Mucosa of gallbladder (tissue), 1 donor: ENCODE results near the gene UCK2. TPM values are rescaled to one million over a fixed set of nuclear protein-coding genes. Genes with fewer than 3 reads are reported as not detected.

Experiments used
- DNase-seq: peaks from one replicate; pipeline ENCODE4 v3.0.0-alpha.2; 2020; ENCODE audit warnings: low spot score
- total RNA-seq: library from RNA; stranded (reverse); gene quantifications from one replicate; pipeline ENCODE4 v1.2.1, GENCODE V29; 2021
- donor health status: DM: no; HTN: no; CAD: no.

The UCK2 gene
- total RNA-seq, 1 donor from 2014 or later: 27.2 TPM

- no peak for DNase-seq
These were observed 27.8 kb downstream of the UCK2 start for GRCh38 chr1:165855010-165855838.

- DNase-seq: no peak
These were observed 28.6 kb downstream of the UCK2 start for GRCh38 chr1:165856021-165856420.

GRCh38 chr1:165856606-165857005 lies 29.2 kb downstream of the UCK2 start:
- no peak for DNase-seq

GRCh38 chr1:165857046-165857801 lies 29.8 kb downstream of the UCK2 start:
- no peak for DNase-seq

GRCh38 chr1:165858364-165858823 lies 31.0 kb downstream of the UCK2 start:
- no peak for DNase-seq

- DNase-seq: no peak
These were observed 31.8 kb downstream of the UCK2 start for GRCh38 chr1:165858967-165859845.

GRCh38 chr1:165860065-165860464 lies 32.7 kb downstream of the UCK2 start:
- DNase-seq: no peak

GRCh38 chr1:165861911-165862310 lies 34.5 kb downstream of the UCK2 start:
- DNase-seq: no peak

- no peak for DNase-seq
These were observed 35.0 kb downstream of the UCK2 start for GRCh38 chr1:165862448-165862847.

- DNase-seq: no peak
These were observed 35.9 kb downstream of the UCK2 start for GRCh38 chr1:165863346-165863745.

- DNase-seq: no peak
These were observed 38.4 kb downstream of the UCK2 start for GRCh38 chr1:165865633-165866340.

GRCh38 chr1:165869343-165869742 lies 41.9 kb downstream of the UCK2 start:
- DNase-seq: no peak

- DNase-seq: peak; percentile 60
These were observed 44.1 kb downstream of the UCK2 start for GRCh38 chr1:165871311-165872067.

- no peak for DNase-seq
These were observed 46.1 kb downstream of the UCK2 start for GRCh38 chr1:165873481-165873880.

GRCh38 chr1:165874643-165875042 lies 47.2 kb downstream of the UCK2 start:
- no peak for DNase-seq

- no peak for DNase-seq
These were observed 47.8 kb downstream of the UCK2 start for GRCh38 chr1:165875171-165875570.

- no peak for DNase-seq
These were observed 48.2 kb downstream of the UCK2 start for GRCh38 chr1:165875604-165876003.

GRCh38 chr1:165876121-165876520 lies 48.7 kb downstream of the UCK2 start:
- no peak for DNase-seq

- DNase-seq: no peak
These were observed 50.0 kb downstream of the UCK2 start for GRCh38 chr1:165877411-165877810.

GRCh38 chr1:165877940-165878556 lies 50.6 kb downstream of the UCK2 start:
- DNase-seq: no peak
